ENCODE measurements around the gene PDE2A.

The PDE2A gene

DNA sequence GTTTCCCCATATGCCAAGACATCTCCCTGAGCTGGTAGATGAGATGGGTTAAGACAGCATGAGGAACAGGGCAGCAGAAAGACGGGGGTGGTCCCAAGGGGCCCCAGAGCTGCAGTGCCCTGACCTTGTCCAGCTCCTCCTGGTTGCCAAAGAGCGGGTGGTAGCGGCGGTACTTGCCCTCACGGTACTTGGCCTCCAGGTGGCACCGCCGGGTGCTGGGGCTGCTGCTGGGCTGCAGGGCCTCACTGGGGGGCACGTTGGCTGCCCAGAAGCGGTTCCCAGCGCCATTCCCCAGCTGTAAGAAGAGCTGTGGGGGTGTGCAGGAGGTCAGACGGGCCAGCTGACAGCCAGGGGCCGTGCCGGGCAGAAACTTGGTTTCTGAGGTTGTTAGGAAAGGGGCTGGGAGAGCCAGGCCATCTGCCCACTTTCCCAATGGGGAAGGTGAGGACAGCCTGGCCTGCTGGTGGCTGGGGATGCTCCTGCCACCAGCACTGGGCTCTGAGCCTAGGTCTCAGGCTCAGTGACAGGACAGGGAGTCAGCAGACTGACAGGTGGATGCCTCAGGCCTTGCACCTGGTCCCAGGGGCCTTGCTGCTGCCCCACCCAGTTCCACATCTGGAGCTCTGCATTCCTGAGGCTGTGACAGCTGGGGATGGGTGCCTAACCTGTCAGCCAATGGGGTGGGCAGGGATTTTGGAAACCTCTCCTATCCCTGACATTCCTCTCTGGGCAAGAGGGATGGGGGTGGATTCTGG, 30.0 kb upstream of the PDE2A start:
- DNase-seq = no peak

- DNase-seq = no peak
Observed at GRCh38 chr11:72703267-72704008, 29.2 kb upstream of the PDE2A start.

DNA sequence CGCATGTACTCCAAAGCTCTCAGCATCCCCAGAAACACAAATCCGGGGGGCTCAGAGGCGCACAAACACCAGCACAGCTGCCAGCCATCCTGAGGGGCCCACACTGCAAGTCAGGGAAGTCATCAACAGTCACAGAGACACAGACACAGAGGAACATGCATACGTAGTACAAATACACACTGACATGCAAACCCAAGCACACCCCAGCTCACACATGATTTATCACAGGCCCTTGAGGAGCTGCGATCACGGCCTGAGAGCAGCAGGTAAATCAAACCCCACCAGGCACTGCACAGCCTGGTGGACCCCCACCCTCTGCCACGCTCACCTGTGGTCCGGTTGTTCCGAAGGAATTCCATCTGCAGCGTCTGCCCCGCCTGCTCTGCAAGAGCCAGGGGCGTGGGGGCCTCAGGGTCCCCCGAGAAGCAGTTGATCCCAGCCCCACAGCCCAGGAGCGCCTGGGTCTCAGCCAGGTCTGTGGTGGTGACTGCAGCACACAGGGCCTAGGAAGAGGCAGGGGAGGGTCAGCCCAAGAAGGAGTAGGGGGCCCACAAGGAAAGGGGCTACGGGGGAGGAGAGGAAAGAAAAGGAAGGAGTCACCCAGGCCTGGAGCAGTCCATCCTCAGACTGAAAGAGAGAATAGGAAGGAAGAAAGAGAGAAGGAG, 28.5 kb upstream of the PDE2A start:
- no peak for DNase-seq

GRCh38 chr11:72702096-72702495, 27.9 kb upstream of the PDE2A start:
- DNase-seq = no peak

- no peak for DNase-seq
Observed at GRCh38 chr11:72701466-72701865, 27.2 kb upstream of the PDE2A start.

GRCh38 chr11:72700146-72700545, 25.9 kb upstream of the PDE2A start:
- no peak for DNase-seq

- no peak for DNase-seq
Observed at GRCh38 chr11:72697814-72698213, 23.6 kb upstream of the PDE2A start.

- no peak for DNase-seq
Observed at GRCh38 chr11:72696866-72697700, 22.9 kb upstream of the PDE2A start.

DNA sequence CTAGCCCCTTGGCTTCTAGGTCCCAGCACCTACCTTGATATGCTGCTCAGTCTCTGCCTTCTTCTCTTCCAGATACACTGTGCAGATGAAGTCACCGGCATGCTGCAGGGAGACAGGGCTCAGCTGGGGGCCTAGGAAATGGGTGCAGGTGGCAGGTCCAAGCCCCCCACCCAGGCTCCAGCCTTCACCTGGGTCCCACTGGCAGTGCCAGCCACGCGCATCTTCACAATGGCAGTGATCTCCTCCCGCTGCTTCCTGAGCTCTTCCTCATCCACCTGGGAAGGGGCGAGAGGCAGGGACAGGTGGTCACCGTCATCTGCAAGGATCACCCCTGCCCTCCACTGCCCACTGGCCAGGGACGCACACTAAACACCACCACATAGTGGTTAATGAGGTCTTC, 21.1 kb upstream of the PDE2A start:
- DNase-seq = no peak

- no peak for DNase-seq
Observed at GRCh38 chr11:72693271-72693968, 19.2 kb upstream of the PDE2A start.

DNA sequence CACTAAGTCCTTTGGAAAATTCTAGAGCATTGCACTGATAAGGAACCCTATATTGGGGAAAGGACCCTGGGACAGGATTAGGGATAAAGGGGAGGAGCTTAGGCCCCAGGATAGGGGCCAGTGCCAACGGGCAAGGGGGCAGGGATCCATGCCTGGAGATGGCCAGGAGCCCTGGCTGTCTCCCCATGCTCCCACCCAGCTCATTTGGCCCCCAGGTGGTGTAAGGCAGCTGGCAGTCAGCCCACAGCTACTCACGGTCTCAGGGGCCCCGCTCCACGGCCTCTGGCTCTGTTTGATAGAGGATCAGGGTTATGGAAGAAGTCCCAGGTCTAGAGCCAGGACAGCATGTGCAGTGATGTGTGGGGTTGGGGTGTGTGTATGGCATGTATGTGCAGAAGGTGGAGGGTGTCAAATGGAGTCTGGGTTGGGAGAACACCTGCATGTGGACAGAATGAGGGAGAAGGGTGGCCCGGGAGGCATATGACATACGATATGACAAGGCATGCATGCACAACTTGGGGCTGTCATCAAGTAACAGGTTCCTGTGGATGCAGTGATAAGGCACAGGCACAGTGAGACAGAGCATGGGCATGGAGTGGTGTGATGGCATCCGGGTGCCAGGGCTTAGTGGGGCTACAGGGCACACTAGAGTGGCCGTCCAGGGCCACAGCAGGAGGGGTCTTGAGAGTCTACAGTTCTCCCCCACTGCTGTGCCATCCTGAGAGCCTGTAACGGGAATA, 18.4 kb upstream of the PDE2A start:
- no peak for DNase-seq

DNA sequence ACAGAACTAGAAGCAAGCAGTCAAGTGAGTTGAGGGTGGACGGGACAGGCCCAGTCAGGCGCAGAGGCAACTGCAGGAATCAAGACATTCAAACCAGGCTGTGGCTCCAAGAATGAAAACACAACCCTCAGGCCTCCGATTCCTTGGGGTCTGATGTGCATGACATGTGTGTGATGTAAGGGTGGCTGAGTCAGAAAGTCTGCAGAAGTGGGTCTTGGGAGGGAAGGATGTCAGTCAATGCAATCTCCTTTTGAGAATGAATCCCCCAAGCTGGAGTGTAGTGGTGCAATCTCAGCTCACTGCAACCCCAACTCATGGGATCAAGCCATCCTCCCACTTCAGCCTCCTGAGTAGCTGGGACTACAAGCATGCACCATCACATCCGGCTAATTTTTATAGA, 15.9 kb upstream of the PDE2A start:
- DNase-seq = no peak

GRCh38 chr11:72688929-72689328, 14.7 kb upstream of the PDE2A start:
- DNase-seq = no peak

DNA sequence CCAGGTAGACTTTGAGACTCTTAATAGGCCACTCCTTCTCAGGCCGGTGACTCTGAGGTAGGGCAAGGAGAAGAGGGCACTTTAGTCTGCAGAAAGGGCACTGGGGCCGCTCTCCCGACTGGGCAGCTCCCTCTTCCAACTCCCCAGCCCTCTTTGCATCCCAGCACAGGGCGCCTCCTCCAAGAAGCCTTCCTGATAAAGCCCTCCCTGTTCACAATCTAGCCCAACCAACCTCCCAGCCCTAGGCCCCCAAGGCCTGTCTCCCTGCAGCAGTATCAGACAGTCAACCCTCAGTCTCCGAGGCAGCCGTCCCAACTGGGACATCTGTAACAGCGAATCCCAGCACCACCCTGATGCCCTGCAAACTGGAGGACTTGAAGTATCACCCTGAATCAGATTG, 14.3 kb upstream of the PDE2A start:
- no peak for DNase-seq

GRCh38 chr11:72687326-72687725, 13.1 kb upstream of the PDE2A start:
- DNase-seq = no peak

GRCh38 chr11:72686639-72687220, 12.5 kb upstream of the PDE2A start:
- no peak for DNase-seq

DNA sequence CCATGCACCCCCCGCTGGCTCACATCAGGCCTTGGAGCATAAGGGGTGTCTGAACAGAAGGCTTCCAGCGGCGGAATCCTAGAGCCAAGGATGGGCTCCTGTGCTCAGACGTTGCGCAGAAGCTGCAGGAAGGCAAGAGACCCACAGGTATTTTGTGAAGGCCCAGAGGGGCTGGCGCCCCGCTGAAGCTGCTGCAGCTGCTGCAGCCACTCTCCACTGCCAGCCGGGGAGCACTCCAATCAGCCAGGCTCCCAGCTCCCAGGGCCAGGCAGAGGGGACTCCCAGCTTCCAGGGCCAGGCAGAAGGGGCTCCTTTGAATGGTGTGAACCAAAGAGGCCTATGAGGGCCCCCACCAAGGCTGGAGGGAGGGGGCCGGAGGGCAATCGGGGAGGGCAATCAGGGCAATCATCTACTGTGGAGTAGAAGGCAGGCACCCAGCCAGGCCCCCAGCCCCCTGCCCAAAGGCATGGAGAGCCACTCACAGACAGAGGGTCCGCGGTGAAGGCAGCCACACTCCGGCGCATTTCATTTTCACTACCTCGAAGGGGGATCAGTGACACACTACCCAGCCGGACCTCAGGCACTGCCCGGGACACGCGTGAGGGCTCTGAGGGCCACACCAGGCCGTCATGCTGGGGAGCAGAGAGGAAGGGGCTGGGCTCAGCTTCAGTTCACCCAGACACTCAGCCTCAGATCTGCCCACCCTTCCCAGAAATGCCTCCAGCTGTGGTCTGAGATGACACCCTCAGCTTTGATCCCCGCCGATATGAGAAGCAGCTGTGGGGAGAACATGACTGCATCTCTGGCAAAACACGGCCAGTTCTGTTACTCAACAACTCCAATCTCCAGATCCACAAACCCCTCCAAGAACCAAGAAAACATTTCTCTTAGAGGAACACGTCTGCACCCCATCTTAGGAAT, 11.6 kb upstream of the PDE2A start:
- DNase-seq = no peak

- DNase-seq = no peak
Observed at GRCh38 chr11:72684236-72684912, 10.2 kb upstream of the PDE2A start.

- no peak for DNase-seq
Observed at GRCh38 chr11:72683782-72684200, 9.6 kb upstream of the PDE2A start.

DNA sequence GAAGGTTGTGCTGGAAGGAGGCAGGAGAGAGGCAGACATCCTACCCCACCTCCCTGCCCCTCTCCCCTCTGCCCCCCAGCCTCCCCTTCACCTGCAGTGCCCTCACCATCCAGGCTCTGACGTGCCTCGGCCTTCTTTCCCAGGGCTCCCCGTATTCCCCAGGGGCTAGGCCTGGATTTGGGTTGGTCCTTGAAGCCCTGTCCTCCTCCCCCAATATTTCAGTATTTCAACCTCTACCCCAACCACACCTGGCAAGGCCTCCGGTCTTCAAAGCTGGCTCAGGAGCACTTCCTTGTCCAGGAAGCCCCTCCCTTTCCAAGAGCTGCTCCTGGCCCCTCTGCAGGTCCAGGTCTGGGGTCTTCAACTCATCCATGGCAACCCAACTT, 8.6 kb upstream of the PDE2A start:
- no peak for DNase-seq
